ENCODE measurements around the gene TMEM147. TPM values are rescaled to one million over a fixed set of nuclear protein-coding genes. Genes with fewer than 3 reads are reported as not detected.

Gene TMEM147
- total and polyA plus RNA-seq, 10 of the 15 experiments (the other 5 are each of a cell fraction or from before 2014, with no cell fraction given): 53.4 to 145 (median 79.3) TPM

GRCh38 chr19:35539314-35539713, 6.1 kb upstream of the TMEM147 start (continued):
- TF ChIP-seq RCOR1 (conservative IDR thresholded peaks at IDR 0.05; ENCODE audit: low read depth, low read length) (no peak), PAX8 (IDR thresholded peaks at IDR 0.05) (no peak), IKZF1 (conservative IDR thresholded peaks at IDR 0.05) (peak; percentile 37; the same call in 1 of the 2 replicates), EP300 (IDR thresholded peaks at IDR 0.05; ENCODE audit: borderline replicate concordance in 1 of 2, control insufficient read depth in 1 of 2, low read depth in 2 of 2, low read length in 2 of 2) (peak in 1 of 2 experiments; percentile 41; a peak in 1 of 4 replicates), ATF7 (IDR thresholded peaks at IDR 0.05; ENCODE audit: low read depth) (no peak), MXI1 (IDR thresholded peaks at IDR 0.05; ENCODE audit: low read depth, low read length) (0 out of 2 replicates have a peak, but pooled peaks have one; percentile 23), SRF (IDR thresholded peaks at IDR 0.05; ENCODE audit: low read depth in 2 of 2, low read length in 2 of 2) (no peak), DPF2 (IDR thresholded peaks at IDR 0.05) (no peak), RAD51 (IDR thresholded peaks at IDR 0.05) (no peak), ZZZ3 (IDR thresholded peaks at IDR 0.05; ENCODE audit: control insufficient read depth, insufficient read length, low read depth) (no peak), BHLHE40 (IDR thresholded peaks at IDR 0.05; ENCODE audit: borderline replicate concordance in 1 of 2, low read depth in 2 of 2, low read length in 1 of 2) (peak in 1 of 2 experiments; percentile 12; a peak in 1 of 4 replicates), NR2C1 (IDR thresholded peaks at IDR 0.05) (no peak), CEBPB (IDR thresholded peaks at IDR 0.05; ENCODE audit: borderline replicate concordance in 1 of 2, low read depth in 2 of 2, low read length in 2 of 2) (no peak), E4F1 (IDR thresholded peaks at IDR 0.05; ENCODE audit: borderline replicate concordance, partially characterized antibody) (no peak), CUX1 (IDR thresholded peaks at IDR 0.05; ENCODE audit: insufficient replicate concordance, low read depth, low read length) (no peak), EZH2 (IDR thresholded peaks at IDR 0.05; ENCODE audit: borderline replicate concordance, control insufficient read depth, low read depth, low read length) (no peak), CBX5 (IDR thresholded peaks at IDR 0.05; ENCODE audit: low read depth) (no peak), NFIC (IDR thresholded peaks at IDR 0.05; ENCODE audit: low read depth, low read length) (no peak), NFYA (IDR thresholded peaks at IDR 0.05; ENCODE audit: borderline replicate concordance, low read depth, low read length) (no peak), ZBTB33 (IDR thresholded peaks at IDR 0.05) (no peak), CREM (IDR thresholded peaks at IDR 0.05; ENCODE audit: low read depth) (no peak), BRCA1 (IDR thresholded peaks at IDR 0.05; ENCODE audit: low read depth, low read length) (no peak)

Measured in GM12878 (cell line).